NCI-H2196 (cell line): ENCODE measurements around the gene GLUD1.
"Not testable (repeated sequence)": the region's sequence is repeated elsewhere in the genome, so short reads cannot be mapped to it uniquely, and the experiment has no call there.

Experiments used
- DNase-seq: peaks from one replicate; lab custom pipeline; 2025; ENCODE audit not compliant: unreplicated experiment; lab: John Stamatoyannopoulos, UW

Gene GLUD1

DNA sequence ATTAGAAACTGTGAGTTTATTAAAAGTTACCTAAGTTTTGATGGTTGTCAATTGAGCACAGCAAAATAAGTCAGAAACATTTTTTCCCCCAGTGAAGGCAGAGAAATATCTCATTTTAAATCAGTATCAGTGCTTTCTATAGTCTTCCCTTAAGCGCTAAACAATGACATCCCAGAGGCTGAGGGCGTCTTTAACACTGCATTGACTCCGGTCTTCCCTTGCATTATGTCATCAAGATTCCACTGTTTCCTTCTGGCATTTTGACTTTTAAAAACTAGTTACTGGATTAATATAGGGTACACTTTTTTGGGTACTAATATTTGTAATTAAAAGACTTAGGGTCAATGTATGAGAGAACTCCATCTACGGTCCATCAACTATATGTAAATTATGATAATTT, 3.9 kb downstream of the GLUD1 start:
- DNase-seq, result no peak

GRCh38 chr10:87089746-87090145, 4.9 kb downstream of the GLUD1 start:
- DNase-seq, result no peak

DNA sequence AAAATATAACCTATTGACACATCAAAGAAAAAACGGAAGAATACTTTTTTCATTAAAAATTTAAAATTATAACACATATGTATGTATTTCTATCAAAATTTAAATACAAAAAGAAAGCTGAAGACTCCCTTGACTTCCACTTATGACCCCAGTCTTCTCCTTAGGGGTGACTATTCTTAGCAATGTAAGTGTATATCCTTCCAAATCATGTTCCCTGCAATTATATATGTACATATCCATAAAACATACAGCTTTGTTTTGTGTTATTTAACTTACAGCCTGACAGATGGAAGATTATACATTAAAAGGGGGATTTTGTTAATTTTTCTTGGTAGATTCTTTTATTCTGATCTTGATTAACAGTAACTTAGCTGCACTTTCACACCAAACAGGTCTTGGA, 9.1 kb downstream of the GLUD1 start:
- DNase-seq, result no peak

DNA sequence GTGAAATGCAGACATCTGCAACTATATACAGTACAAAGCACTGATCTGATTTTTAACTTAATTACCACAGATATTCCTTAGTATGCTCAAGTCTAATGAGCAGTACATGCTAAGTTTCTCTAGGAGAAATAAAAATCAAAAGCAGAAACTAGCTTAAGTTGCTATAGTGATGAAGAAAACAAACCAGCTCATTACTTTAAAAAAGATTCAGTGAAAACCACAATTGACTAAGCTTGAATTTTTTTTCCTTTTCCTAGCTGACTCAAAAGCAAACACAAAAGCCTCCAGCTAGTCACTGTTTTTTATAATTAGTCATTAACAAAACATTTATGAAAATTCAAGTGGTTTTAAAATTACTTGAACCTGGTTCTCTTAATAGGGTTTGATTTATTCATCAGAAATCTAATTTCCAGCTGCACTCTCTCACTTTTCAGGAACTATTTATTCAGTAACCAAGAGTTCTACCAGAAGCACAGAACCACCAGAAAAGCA, 10.3 kb downstream of the GLUD1 start:
- DNase-seq, result not testable (repeated sequence)

GRCh38 chr10:87083576-87084290, 10.9 kb downstream of the GLUD1 start:
- DNase-seq, result not testable (repeated sequence)

DNA sequence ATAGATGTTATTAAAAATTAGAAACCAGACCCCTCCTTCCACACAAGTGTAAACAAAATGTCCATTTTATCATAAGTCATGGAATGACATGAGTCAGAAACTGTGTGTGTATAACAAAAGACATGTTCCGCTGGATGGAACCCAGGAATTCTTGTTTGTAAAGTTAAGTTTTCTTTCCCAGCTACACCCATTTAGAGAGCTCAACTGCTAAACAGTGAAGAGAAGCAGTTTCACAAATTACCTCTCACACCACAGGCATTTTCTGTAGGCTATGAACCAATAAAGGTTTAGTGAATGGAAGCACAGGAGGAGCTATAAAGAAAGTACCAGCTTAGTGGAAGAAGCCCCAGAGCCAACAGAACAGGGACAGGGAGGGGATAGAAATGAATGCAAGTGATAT, 12.4 kb downstream of the GLUD1 start:
- DNase-seq, result not testable (repeated sequence)

- DNase-seq, result not testable (repeated sequence)
Measured at GRCh38 chr10:87081574-87081973, 13.1 kb downstream of the GLUD1 start.

- DNase-seq, result not testable (repeated sequence)
Measured at GRCh38 chr10:87080621-87081020, 14.0 kb downstream of the GLUD1 start.

- DNase-seq, result no peak
Measured at GRCh38 chr10:87079106-87079836, 15.4 kb downstream of the GLUD1 start.

GRCh38 chr10:87076421-87076820, 18.2 kb downstream of the GLUD1 start:
- DNase-seq, result not testable (repeated sequence)

GRCh38 chr10:87072449-87072848, 22.2 kb downstream of the GLUD1 start:
- no peak for DNase-seq

- no peak for DNase-seq
Measured at GRCh38 chr10:87068281-87068680, 26.4 kb downstream of the GLUD1 start.

GRCh38 chr10:87066865-87067264, 27.8 kb downstream of the GLUD1 start:
- DNase-seq, result no peak

GRCh38 chr10:87066178-87066577, 28.5 kb downstream of the GLUD1 start:
- no peak for DNase-seq

DNA sequence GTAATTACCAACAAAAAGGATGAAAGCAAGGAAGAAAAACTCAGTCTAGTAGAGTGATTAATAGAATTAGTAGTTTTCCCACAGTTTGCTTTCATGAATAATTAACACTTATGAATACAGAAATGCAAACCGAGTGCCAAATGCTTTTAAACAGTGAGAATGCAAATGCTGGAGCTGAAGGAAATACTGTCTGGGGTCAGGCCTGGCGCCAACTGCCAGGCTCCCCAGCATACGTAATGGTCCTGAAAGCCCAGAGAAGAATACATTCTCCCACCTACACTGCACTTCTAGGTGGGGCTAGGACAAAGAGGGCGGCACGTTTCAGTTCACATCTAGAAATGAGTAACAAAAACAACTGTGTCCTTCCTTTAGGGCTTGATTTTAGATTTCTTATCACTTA, 30.0 kb downstream of the GLUD1 start:
- no peak for DNase-seq

- DNase-seq, result no peak
Measured at GRCh38 chr10:87060280-87060928, 34.2 kb downstream of the GLUD1 start.

DNA sequence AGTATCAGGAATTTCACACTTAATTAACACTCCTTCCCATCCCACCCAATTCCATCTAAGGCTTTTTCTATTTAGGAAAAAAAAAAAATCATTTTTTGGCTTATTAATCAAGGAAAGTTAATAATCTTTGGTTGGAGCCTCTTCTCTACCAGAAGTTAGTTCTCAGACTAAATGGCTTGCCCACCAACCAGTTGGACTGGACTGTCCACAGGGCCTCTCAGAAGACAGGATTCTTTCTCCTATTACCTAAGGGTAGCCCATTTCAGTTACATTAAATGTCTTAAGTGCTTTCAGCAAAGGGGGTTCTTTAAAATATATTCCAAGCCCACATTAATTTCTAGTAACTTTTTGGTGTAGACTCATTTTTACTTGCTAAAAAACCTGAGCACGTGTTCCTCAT, 35.2 kb downstream of the GLUD1 start:
- DNase-seq, result no peak

DNA sequence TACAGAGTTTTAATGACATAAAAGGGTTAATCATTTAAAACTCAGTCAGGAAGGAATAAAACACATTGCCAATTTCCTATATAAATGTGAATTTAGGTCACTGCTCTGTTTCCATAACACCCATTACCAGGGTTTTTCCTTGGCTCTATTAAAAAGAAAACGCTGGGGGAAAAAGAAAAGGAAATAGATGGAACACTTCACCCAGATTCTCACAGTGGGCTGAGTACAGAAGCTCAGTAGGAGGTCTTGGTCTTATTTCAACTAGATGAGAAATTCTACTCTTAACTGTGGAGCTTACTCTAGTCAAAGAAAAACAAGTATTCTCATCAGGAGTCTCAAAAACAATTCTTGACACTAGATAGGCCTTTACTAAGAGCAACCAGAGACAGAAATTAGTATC, 36.5 kb downstream of the GLUD1 start:
- no peak for DNase-seq

GRCh38 chr10:87054373-87055295, 40.0 kb downstream of the GLUD1 start:
- DNase-seq, result no peak

DNA sequence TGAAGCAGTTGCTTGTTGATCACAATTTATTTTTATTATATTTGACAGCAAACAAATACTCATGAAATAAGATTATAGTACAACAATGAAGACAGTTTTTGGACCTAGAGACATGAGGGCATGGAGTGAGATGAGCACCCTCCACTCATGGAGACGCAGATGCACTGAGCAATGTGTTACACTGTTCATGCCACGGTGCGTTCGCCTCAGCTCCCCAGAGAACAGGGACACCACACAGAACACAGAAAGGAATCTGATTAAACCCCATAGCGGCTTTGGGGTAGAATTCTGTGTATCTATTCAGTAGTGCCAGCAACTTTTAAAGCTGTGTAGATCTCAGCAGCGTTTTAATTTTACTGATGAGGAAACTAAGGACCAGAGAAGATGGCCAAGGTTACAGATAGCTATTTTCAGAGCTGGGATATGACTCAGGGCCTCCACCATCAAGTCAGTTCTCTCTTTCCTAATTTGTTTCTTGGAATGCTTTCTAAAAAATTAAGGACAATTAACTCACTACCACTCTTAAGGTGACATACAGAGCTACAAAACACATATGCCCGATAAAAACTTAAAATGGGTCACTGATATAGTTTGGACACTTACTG, 41.0 kb downstream of the GLUD1 start:
- DNase-seq, result no peak
